ENCODE results near the gene TLX3. TPM values are rescaled to one million over a fixed set of nuclear protein-coding genes. Genes with fewer than 3 reads are reported as not detected.

TLX3 gene
- total RNA-seq, 1 experiment from 2014 or later, result not detected

GRCh38 chr5:171306781-171307591 is 2.1 kb upstream of the TLX3 start:
- no peaks in the 10 kb centered on the region for H3K36me3 ChIP-seq (ENCODE audit: control insufficient read depth, insufficient read depth, low read length)
- H3K4me1 ChIP-seq (ENCODE audit: control insufficient read depth, insufficient read depth, low read length), result no peaks in the 10 kb centered on the region
- H3K4me3 ChIP-seq (ENCODE audit: low read depth in 2 of 2, low read length in 2 of 2), result no peak overlapping the region
- ChIA-PET POLR2A (no interaction called here), CTCF (interaction anchor here (0.6 kb wide), 1 partner anchor 99 kb away, joined by 3 read pairs; no protein-coding TSS in a partner anchor)
- no peaks in the 10 kb centered on the region for H3K9me3 ChIP-seq (ENCODE audit: control insufficient read depth, insufficient read depth, low read depth, low read length)
- DNase-seq (ENCODE audit: low read depth, low spot score) (no peak), ATAC-seq (no peak)
- no TSS peak for BruUV-seq (replicated peaks)
- in situ Hi-C loops (cut with HindIII; ENCODE audit: low pct_unique_long_range_greater_than_20kb, low sequenced_read_pairs) (no loop called here), intact Hi-C loops (cut with micrococcal nuclease; ENCODE audit: unreplicated experiment) (no loop called here)
- TF ChIP-seq POLR2AphosphoS5 (IDR thresholded peaks at IDR 0.05; ENCODE audit: low read depth, low read length) (no peak), CTCF (IDR thresholded peaks at IDR 0.05) (no peak), TCF7L2 (IDR thresholded peaks at IDR 0.05; ENCODE audit: low read depth, low read length) (no peak), SIN3A (IDR thresholded peaks at IDR 0.05; ENCODE audit: borderline replicate concordance, insufficient read depth, low read depth, low read length) (no peak)
- TF ChIP-seq, protein P1, sequence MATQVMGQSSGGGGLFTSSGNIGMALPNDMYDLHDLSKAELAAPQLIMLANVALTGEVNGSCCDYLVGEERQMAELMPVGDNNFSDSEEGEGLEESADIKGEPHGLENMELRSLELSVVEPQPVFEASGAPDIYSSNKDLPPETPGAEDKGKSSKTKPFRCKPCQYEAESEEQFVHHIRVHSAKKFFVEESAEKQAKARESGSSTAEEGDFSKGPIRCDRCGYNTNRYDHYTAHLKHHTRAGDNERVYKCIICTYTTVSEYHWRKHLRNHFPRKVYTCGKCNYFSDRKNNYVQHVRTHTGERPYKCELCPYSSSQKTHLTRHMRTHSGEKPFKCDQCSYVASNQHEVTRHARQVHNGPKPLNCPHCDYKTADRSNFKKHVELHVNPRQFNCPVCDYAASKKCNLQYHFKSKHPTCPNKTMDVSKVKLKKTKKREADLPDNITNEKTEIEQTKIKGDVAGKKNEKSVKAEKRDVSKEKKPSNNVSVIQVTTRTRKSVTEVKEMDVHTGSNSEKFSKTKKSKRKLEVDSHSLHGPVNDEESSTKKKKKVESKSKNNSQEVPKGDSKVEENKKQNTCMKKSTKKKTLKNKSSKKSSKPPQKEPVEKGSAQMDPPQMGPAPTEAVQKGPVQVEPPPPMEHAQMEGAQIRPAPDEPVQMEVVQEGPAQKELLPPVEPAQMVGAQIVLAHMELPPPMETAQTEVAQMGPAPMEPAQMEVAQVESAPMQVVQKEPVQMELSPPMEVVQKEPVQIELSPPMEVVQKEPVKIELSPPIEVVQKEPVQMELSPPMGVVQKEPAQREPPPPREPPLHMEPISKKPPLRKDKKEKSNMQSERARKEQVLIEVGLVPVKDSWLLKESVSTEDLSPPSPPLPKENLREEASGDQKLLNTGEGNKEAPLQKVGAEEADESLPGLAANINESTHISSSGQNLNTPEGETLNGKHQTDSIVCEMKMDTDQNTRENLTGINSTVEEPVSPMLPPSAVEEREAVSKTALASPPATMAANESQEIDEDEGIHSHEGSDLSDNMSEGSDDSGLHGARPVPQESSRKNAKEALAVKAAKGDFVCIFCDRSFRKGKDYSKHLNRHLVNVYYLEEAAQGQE (IDR thresholded peaks at IDR 0.05; ENCODE audit: insufficient read depth in 1 of 2, low read depth in 2 of 2, low read length in 1 of 2), result no peak
- no peak overlapping the region for H3K27ac ChIP-seq (ENCODE audit: low read length)
- H3K27me3 ChIP-seq (ENCODE audit: control insufficient read depth, insufficient read depth, low read length), result peaks cover 2% of the 10 kb centered on the region; the same call in 1 of the 2 replicates

- POLR2A ChIA-PET, result no interaction called here
- Histone ChIP-seq H3K27me3 (ENCODE audit: control insufficient read depth, insufficient read depth, low read length) (peaks cover 2% of the 10 kb centered on the region; the same call in 1 of the 2 replicates), H3K4me1 (ENCODE audit: control insufficient read depth, insufficient read depth, low read length) (no peaks in the 10 kb centered on the region), H3K4me3 (ENCODE audit: low read depth in 2 of 2, low read length in 2 of 2) (peak overlapping the region in 1 of 2 experiments; percentile 33; a peak in 1 of 4 replicates), H3K9me3 (ENCODE audit: control insufficient read depth, insufficient read depth, low read depth, low read length) (no peaks in the 10 kb centered on the region), H3K27ac (ENCODE audit: low read length) (no peak overlapping the region), H3K36me3 (ENCODE audit: control insufficient read depth, insufficient read depth, low read length) (no peaks in the 10 kb centered on the region)
- no peak for ATAC-seq
- DNase-seq (ENCODE audit: low read depth, low spot score), result no peak
- intact Hi-C loops (cut with micrococcal nuclease; ENCODE audit: unreplicated experiment), result no loop called here
- BruUV-seq (replicated peaks), result no TSS peak
- CTCF ChIA-PET, result no interaction called here
- in situ Hi-C loops (cut with HindIII; ENCODE audit: low pct_unique_long_range_greater_than_20kb, low sequenced_read_pairs), result no loop called here
- TF ChIP-seq POLR2AphosphoS5 (IDR thresholded peaks at IDR 0.05; ENCODE audit: low read depth, low read length) (no peak), CTCF (IDR thresholded peaks at IDR 0.05) (no peak), TCF7L2 (IDR thresholded peaks at IDR 0.05; ENCODE audit: low read depth, low read length) (no peak), SIN3A (IDR thresholded peaks at IDR 0.05; ENCODE audit: borderline replicate concordance, insufficient read depth, low read depth, low read length) (no peak)
- TF ChIP-seq, protein P1 (IDR thresholded peaks at IDR 0.05; ENCODE audit: insufficient read depth in 1 of 2, low read depth in 2 of 2, low read length in 1 of 2), result no peak
Observed at GRCh38 chr5:171307789-171308452, 1.1 kb upstream of the TLX3 start.
